Astrocyte of the spinal cord (primary cell): Measurements from ENCODE around the gene LRRC31.

ENCODE experiments used
- DNase-seq: peaks from one replicate; pipeline ENCODE4 v3.0.0; 2011; ENCODE audit warnings: low read depth, low spot score
- H3K4me3 ChIP-seq: 2 replicates; pipeline ENCODE4 v1.5.1; 2011; ENCODE audit warnings: low read depth, mild to moderate bottlenecking, low read length, moderate library complexity
- in situ Hi-C: cut with HindIII; loops from 2 replicates; pipeline ENCODE4 v1.10.0; 2017; ENCODE audit warnings: low sequenced_read_pairs
- TF ChIP-seq, protein P1 (sequence below): IDR thresholded peaks from 2 replicates; pipeline ENCODE4 v1.5.1; 2012; ENCODE audit warnings: low read depth, mild to moderate bottlenecking, low read length, inconsistent platforms

Gene LRRC31

DNA sequence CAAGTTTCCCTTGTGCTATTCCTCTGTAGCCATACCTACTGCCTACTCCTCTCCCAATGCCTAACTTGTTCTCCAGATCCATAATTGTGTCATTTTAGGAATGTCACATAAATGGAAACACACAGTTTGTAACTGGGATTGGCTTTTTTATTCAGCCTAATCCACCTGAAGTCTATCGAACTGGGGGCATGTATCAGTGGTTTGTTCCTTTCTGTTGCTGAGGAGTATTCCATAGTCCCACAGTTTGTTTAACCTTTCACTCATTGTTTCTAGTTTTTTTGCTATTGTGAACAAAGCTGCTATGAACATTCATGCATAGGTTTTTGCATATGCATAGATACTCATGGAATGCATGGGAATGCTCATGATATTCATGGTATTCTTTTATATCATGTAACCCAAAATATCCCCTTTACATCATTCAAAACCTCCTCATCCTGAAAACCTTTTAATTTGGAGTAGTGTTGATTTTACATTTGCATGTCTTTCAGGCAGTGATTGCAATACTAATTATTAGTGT, 31.2 kb downstream of the LRRC31 start:
- in situ Hi-C loops, result no loop called here
- no peak for DNase-seq
- H3K4me3 ChIP-seq, result no peak overlapping the region
- TF ChIP-seq, protein P1, sequence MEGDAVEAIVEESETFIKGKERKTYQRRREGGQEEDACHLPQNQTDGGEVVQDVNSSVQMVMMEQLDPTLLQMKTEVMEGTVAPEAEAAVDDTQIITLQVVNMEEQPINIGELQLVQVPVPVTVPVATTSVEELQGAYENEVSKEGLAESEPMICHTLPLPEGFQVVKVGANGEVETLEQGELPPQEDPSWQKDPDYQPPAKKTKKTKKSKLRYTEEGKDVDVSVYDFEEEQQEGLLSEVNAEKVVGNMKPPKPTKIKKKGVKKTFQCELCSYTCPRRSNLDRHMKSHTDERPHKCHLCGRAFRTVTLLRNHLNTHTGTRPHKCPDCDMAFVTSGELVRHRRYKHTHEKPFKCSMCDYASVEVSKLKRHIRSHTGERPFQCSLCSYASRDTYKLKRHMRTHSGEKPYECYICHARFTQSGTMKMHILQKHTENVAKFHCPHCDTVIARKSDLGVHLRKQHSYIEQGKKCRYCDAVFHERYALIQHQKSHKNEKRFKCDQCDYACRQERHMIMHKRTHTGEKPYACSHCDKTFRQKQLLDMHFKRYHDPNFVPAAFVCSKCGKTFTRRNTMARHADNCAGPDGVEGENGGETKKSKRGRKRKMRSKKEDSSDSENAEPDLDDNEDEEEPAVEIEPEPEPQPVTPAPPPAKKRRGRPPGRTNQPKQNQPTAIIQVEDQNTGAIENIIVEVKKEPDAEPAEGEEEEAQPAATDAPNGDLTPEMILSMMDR, result no peak

DNA sequence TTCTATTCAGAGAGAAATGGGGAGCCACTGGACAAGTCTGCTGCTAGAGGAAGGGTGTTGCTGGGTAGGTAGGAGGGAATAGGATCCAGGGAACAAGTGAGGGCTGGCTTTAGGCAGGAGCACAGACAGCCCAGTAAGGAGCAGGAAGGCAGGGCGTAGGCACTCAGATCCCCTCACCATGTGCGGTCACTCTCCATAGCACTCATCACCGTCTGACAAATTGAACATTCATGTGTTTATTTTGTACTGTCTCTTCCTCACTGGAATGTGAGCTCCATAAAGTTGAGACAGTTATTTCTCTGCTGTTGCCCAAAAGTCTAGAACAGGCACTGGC, 32.8 kb downstream of the LRRC31 start:
- in situ Hi-C loops, result no loop called here
- no peak for DNase-seq

DNA sequence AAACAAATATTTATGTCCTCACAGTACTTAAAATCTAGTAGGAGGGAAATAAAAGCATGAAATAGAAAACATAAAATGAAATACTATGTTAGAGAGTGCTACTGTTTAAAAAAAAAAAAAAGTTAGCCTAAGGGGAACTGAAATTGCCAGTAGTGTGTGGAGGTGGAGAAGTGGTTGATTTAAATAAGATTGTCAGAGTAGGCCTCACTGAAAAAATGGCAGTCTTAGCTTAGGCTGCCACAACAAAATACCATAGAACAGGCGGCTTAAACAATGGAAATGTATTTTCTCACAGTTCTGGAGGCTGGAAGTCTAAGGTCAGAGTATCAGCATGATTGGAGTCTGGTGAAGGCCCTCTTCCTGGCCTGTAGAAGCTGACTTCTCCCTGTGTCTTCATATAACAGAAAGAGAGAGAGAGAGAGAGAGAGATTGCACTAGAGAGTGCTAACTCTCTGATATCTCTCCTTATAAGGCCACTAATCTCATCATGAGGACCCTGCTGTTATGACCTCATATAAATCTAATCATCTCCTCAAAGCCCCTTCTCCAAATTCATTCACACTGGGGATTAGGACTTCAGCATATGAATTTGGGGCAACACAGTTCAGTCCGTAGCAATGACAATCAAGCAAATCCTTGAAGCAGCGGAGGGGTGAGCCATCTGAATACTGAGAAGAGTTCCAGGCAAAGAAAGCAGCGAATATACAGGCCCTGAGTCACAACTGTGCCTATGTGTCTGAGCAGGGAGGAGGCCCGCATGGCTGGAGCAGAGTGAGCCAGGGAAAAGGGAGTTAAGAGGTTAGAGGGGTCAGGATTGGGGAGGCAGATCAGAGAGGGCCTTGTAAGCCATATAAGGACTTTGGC, 33.4 kb downstream of the LRRC31 start:
- in situ Hi-C loops, result no loop called here
- TF ChIP-seq, protein P1, result no peak
- H3K4me3 ChIP-seq, result no peak overlapping the region
- DNase-seq, result no peak

More for the DNA sequence above, 32.8 kb downstream of the LRRC31 start:
- no peak overlapping the region for H3K4me3 ChIP-seq
- TF ChIP-seq, protein P1, result no peak

GRCh38 chr3:169835533-169835932, 34.2 kb downstream of the LRRC31 start:
- no peak overlapping the region for H3K4me3 ChIP-seq
- TF ChIP-seq, protein P1, result no peak
- in situ Hi-C loops, result no loop called here
- DNase-seq, result no peak

- in situ Hi-C loops, result no loop called here
- no peak for DNase-seq
- no peak overlapping the region for H3K4me3 ChIP-seq
- TF ChIP-seq, protein P1, result no peak
Observed at GRCh38 chr3:169827712-169828111, 42.0 kb downstream of the LRRC31 start.

DNA sequence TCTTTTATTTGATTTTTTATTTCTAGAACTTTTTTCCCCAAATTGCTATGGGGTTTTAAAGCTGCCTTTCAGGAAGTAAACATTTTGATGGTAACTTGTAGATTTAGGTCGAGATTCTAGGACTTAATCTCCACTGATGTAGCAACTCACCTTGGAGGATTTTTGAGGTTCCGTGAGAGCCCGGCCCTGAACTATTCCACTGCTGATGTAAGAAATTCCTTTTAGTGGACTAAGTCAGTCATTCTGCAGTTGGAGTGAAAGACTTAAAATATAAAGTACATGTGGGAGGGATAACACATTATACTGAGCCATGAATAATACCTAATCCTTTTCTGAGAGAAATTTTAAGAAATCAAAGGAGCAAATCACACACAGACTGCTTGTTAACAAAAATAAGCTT, 44.4 kb downstream of the LRRC31 start:
- TF ChIP-seq, protein P1, result no peak
- in situ Hi-C loops, result no loop called here
- no peak overlapping the region for H3K4me3 ChIP-seq
- no peak for DNase-seq
